Gastroesophageal sphincter (tissue), 3 donors: ENCODE results near the gene RNASET2.

ENCODE experiments used
- POLR2A ChIP-seq, 2 donors: fragments of 450-650 bp; IDR thresholded peaks; one replicate each; pipeline ENCODE4 v1.6.1; 2017; ENCODE audit warnings: antibody characterized with exemption in 2 of 2, mild to moderate bottlenecking in 2 of 2, moderate library complexity in 1 of 2
- TF ChIP-seq, protein P1 (sequence below), 4 experiments: fragments of 200-600 bp in 2 of 4; fragments of 450-650 bp in 2 of 4; sonication (generic) in 1 of 4; IDR thresholded peaks; one replicate each; pipeline ENCODE4 v1.5.1; 2017 to 2019; ENCODE audit warnings: antibody characterized with exemption in 4 of 4, mild to moderate bottlenecking in 2 of 4, moderate library complexity in 2 of 4

DNA sequence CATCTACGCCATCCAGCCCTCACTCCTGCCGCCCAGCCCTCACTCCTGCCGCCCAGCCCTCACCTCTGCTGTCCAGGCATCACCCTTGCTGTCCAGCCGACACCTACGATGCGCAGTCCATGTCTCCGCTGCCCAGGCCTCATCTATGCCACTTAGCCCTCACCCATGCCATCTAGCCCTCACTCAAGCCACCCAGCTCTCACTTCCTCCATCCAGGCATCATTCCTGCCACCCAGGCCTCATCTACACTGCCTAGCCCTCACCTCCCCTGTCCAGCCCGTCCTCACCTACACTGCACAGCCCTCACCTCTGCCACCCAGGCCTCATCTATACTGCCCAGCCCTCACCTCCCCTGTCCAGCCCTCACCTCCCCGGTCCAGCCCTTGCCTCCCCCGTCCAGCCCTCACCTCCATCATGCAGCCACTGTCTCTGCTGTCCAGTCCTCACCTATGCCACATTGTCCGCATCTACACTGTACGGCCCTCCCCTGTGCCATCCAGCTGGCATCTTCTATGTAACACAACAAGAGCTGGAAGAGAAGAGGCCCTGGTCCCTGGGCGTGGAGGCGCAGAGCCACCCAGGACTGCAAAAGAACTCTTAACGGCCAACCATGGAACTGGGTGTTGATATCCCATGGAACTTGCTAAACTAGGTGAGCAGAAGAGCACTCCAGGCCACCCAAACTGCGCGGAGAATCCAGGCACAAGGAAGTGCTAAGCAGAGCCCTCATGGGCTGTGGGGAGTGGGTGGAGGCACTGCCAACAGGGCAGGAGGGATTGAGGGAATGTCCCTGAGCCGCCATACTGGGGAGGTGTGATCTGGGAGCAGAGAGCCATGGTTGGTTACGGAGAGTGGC lies 31.0 kb downstream of the RNASET2 start:
- TF ChIP-seq, protein P1, sequence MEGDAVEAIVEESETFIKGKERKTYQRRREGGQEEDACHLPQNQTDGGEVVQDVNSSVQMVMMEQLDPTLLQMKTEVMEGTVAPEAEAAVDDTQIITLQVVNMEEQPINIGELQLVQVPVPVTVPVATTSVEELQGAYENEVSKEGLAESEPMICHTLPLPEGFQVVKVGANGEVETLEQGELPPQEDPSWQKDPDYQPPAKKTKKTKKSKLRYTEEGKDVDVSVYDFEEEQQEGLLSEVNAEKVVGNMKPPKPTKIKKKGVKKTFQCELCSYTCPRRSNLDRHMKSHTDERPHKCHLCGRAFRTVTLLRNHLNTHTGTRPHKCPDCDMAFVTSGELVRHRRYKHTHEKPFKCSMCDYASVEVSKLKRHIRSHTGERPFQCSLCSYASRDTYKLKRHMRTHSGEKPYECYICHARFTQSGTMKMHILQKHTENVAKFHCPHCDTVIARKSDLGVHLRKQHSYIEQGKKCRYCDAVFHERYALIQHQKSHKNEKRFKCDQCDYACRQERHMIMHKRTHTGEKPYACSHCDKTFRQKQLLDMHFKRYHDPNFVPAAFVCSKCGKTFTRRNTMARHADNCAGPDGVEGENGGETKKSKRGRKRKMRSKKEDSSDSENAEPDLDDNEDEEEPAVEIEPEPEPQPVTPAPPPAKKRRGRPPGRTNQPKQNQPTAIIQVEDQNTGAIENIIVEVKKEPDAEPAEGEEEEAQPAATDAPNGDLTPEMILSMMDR (IDR thresholded peaks at IDR 0.05) = no peak
- no peak for TF ChIP-seq POLR2A (IDR thresholded peaks at IDR 0.05)
